HG02610 (cell line): ENCODE data around the gene DNAH1.

ENCODE experiments used
- ATAC-seq: cut with Tn5 transposase; IDR thresholded peaks from one replicate; pipeline ENCODE4 v1.9.1; 2021; ENCODE audit warnings: mild to moderate bottlenecking, moderate library complexity; ENCODE audit not compliant: unreplicated experiment

DNAH1 gene

DNA sequence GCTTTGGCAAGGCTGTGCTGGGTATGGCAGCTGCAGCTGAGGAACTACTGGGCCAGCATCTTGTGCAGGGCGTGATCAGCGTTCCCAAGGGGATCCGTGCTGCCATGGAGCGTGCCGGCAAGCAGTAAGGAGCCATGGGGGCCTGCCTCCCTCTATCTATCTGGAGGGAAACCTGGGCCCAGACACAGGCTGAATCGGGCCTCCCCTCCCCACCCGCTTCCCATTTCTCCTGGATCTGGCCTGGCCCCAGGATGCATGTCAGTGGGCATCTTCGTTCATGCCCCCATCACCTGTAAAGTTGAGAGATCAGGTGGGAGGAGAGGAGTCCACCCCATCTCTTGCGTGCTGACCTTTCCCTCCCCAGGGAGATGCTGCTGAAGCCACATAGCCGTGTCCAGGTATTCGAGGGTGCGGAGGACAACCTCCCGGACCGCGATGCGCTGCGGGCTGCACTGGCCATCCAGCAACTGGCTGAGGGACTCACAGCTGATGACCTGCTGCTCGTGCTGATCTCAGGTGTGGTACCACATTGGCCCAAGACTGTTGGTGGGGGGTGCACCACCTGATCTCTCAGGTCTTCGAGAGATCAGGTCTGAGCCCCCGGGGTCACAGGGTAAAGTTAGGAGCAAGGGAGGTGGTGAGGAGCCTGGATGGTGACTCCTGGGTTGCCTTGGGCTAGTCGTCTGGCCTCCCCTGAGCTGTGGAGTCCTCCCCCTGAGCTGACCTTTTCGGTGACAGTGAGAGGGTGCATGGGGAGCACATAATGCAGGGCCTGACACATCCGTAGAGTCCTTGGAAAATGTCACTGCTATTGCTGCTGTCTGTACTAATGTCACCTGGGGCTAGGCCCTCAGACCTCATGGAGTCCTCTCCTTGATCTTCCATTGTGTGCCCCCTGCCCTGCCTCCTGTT, 25.3 kb upstream of the DNAH1 start:
- ATAC-seq: no peak

DNA sequence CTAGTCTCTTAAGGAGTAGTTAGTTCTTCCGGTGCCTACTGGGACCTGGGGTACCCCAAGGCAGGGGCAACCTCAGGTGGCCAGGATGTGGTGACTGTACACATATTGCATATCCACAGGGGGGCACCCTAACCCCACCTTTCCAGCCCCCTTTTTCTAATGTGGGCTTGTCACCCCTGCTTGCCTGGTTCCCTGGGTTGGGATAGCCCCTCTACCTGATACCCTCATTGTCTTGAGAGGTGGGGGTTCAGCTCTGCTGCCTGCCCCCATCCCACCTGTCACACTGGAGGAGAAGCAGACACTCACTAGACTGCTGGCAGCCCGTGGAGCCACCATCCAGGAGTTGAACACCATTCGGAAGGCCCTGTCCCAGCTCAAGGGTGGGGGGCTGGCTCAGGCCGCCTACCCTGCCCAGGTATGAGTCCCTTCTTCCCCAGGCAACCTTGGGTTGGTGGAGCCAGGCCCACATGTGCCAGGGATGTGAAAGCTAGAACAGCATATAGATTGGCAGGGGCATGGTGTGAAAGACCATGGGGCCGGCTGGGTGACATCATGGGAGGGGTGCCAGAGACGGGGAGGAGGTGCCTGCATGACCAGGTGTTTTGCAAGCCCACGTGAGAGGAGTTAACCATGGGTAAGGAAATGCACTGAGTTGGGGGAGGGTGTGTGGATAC, 24.5 kb upstream of the DNAH1 start:
- ATAC-seq: no peak

DNA sequence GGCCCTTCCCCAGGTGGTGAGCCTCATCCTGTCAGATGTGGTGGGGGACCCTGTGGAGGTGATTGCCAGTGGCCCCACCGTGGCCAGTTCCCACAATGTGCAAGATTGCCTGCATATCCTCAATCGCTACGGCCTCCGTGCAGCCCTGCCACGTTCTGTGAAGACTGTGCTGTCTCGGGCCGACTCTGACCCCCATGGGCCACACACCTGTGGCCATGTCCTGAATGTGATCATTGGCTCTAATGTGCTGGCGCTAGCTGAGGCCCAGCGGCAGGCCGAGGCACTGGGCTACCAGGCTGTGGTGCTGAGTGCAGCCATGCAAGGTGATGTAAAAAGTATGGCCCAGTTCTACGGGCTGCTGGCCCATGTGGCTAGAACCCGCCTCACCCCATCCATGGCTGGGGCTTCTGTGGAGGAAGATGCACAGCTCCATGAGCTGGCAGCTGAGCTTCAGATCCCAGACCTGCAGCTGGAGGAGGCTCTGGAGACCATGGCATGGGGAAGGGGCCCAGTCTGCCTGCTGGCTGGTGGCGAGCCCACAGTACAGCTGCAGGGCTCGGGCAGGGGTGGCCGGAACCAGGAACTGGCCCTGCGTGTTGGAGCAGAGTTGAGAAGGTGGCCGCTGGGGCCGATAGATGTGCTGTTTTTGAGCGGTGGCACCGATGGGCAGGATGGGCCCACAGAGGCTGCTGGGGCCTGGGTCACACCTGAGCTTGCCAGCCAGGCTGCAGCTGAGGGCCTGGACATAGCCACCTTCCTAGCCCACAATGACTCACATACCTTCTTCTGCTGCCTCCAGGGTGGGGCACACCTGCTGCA, 23.7 kb upstream of the DNAH1 start:
- no peak for ATAC-seq

DNA sequence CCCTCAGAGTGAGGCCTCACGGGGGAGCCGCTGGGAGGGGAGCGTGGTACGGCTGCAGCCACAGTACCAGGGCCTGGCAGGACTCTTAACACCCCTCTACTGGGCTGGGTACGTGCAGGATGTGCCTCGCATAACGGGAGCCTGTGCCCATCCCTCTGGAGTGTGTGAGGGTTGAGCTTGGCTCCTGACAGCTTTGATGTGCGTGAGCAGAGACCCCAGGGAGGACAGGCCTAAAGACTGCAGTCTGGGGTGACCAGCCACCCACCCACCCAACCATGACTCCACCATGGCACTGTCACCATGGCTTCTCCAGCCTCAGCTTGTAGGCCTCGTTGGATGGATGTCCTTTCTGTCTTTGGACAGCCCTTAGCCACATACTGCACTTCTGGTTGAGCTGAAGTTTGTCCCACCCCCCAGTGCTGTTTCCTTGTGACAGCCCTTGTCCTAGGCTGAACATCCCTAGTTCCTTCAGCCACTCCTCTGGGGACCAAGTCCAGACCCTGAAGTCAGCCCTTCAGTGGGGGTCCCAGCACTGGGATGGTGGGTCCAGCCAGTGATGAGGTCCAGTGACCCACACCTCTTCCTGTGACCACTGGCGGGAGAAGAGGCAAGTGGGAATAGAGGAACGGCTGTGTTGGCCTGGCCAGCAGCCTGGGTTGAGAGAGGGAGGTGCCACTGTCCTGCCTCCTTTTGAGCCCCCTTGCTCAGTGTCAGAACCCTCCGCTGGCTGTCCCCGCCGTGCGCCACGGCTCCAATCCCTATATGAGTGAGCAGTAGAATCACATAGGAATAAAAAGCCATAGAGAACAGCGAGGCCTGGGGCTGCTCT, 22.4 kb upstream of the DNAH1 start:
- no peak for ATAC-seq

GRCh38 chr3:52294320-52295150, 21.6 kb upstream of the DNAH1 start:
- ATAC-seq: no peak

DNA sequence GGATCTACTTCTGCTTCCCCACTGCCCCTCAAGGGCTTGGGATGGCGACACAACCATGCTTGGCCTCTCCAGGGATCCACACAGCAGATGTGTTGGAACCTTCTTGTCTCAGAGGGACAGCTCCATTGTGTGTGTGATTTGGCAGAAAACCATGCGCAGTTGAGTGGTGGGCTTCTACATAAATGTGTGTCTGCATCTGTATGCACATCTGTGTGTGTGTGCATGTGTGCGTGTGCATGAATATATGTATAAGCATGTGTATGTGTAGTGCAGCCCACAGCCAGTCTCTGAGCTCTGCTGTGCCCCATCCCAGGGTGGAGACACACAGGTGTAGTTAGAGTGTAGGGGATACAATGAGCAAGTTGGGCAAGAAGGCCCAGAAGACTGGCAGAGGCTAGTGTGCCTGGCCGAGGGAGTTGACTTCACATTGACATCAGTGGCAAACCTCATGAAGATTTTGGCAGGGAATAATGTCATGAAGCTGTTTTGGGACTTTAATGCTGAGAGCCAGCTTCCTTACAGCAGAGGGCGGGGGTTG, 20.4 kb upstream of the DNAH1 start:
- no peak for ATAC-seq

GRCh38 chr3:52297242-52298148, 18.6 kb upstream of the DNAH1 start:
- no peak for ATAC-seq

DNA sequence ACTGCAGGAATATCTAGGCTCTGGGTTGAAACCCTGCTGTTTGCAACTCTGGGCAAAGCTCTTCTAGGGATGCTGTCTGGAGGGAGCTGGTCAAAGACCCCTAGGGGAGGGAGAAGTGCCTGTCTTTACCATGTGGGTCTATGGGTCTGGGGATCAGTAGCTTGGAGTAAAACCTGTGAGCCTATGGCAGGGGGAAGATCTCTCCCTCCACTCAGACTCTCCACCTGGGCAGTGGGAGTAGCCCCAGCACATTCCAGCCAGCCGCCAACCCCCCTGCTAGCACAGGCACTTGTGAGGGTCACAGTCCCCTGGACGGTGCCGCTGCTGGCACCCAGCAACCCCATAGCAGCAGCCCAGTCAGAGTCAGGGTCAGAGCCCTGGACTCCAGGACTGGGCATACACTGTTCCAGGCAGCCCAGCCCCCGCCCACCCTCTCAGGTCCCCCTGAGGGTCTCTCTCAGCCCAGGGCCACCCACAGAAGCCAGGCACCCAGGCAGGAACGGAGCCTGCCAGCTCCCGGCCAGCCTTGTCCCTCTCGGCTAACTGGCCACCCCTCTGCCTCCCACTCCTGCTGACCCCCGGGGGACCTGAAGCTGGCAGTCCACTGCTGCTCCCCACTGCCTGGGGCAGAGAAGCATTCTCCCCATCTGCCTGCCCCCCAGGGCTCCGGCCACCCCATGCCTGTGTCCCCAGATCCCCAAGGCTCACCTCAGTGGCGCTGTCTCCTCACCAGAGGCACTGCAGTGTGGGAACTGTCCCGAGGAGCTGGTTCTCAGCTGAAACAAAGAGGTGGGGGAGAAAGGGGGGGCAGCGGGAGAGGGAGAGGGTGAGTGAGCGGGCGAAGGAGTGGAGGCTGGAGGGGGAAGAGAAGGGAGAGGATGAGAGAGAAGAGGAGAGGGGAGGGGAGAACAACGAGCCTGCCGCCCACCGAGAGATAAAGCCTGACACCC, 17.7 kb upstream of the DNAH1 start:
- ATAC-seq: no peak

- ATAC-seq: no peak
These were observed 16.8 kb upstream of the DNAH1 start for GRCh38 chr3:52299247-52299878.

DNA sequence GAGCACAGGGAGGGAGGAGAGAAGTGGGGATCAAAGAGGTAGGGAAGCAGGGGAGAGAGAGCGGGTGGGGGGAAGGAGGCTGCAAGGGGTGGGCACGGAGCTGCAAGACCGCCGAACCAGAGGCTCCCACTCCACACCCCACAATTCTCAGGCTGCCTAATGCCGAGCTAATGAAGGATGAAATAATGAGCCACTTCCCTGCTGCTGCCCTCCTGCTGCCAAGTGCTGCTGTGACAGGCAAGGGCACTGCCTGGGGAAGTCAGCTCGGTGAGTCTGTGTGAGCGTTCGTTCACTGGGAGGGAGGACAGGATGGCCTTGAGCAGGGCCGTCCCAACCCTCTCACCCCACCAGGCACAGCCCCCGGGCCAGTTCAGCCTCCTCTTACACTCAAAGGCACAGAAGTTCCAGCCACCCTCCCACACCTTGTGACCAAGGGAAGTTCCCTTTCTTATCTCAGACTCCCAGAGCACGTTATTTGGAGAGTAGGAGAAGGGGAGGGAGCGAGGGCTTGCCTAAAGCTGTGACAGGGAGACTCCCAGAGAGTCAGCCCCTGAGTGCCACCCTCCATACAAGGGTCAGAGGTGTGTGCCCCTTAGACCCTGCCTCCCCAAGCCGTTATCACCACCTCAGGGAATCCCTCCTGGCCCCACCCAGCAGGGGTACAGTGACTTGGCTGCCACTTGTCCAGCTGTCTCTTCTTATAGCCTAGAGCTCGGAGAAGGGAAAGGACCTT, 16.1 kb upstream of the DNAH1 start:
- peak; percentile 37 for ATAC-seq

- ATAC-seq: no peak
These were observed 13.5 kb upstream of the DNAH1 start for GRCh38 chr3:52302426-52303145.

- no peak for ATAC-seq
These were observed 12.3 kb upstream of the DNAH1 start for GRCh38 chr3:52303811-52304210.

DNA sequence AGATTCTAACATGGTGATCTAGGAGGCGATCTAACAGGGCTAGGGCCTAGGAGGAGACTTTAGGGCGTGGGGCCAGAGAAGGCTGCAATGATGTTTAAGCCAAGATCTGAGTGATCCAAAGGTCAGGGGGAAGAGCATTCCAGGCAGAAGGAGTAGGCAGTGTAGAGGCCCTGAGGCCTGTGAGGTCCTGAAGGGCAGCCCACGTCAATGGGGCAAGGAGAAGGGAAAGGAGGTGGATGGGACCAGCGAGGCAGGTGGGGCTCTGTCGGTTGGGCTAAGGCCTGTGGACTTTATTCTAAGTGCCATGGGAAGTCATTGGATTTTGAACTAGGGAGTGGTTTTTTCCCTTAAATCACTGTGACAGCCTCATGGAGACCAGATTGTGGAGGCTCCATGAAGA, 10.2 kb upstream of the DNAH1 start:
- ATAC-seq: no peak

DNA sequence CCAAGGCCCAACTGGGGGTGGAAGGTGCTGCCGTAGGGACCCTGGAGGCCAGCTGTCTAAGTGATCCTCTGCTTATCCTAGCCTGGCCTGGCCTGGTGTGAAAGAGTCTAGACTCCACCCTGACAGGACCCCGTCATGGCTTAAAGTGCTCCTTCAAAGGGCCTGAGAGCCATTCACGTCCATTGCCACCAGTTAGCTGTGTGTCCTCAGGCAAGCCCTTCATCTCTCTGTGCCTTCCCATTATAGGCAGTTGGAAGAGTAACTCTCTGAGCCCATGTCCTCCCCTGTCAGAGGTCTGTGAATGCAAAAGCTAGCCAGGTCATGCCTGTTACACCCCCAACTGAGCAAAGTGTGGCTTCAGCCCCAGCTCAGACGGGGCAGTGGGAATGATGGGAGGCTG, 9.1 kb upstream of the DNAH1 start:
- ATAC-seq: no peak

GRCh38 chr3:52308308-52308707, 7.8 kb upstream of the DNAH1 start:
- ATAC-seq: no peak
